Esophagus mucosa (tissue), 1 donor: ENCODE data around the gene COG3. TPM values are rescaled to one million over a fixed set of nuclear protein-coding genes. Genes with fewer than 3 reads are reported as not detected.
"Not testable (repeated sequence)": the region's sequence is repeated elsewhere in the genome, so short reads cannot be mapped to it uniquely, and the experiment has no call there.

ENCODE experiments used
- ATAC-seq: fragments of 200-7000 bp; cut with Tn5 transposase; one replicate; pipeline ENCODE4 v1.9.1; 2020
- total RNA-seq: library from RNA; stranded (reverse); gene quantifications from one replicate; pipeline ENCODE4 v1.2.4, GENCODE V29; 2023
- donor health status: DM: yes; HTN: yes; CAD: no.

Gene COG3
- total RNA-seq = 16.3 TPM

GRCh38 chr13:45464687-45465453 is at the start of gene COG3:
TSS of gene COG3 (plus strand) at chr13:45464939. CDS start at chr13:45465037, 98 bp downstream.
- ATAC-seq = peak; percentile 98

GRCh38 chr13:45415112-45415511 is 49.6 kb upstream of the COG3 start:
- ATAC-seq = no peak

GRCh38 chr13:45416516-45417128 is 48.1 kb upstream of the COG3 start:
- no peak for ATAC-seq

- ATAC-seq = peak; percentile 91
Observed at GRCh38 chr13:45417790-45418534, 46.8 kb upstream of the COG3 start, which contains the start of gene SLC25A30. TSS of gene SLC25A30 (minus strand) at chr13:45418373. CDS start at chr13:45411425, 6,948 bp downstream.

- ATAC-seq = not testable (repeated sequence)
Observed at GRCh38 chr13:45419389-45419788, 45.4 kb upstream of the COG3 start.

- no peak for ATAC-seq
Observed at GRCh38 chr13:45419945-45420344, 44.8 kb upstream of the COG3 start.

- ATAC-seq = no peak
Observed at GRCh38 chr13:45422731-45423292, 41.9 kb upstream of the COG3 start.

GRCh38 chr13:45426056-45426841 is 38.5 kb upstream of the COG3 start:
- ATAC-seq = not testable (repeated sequence)

GRCh38 chr13:45432737-45433380 is 31.9 kb upstream of the COG3 start:
- no peak for ATAC-seq

GRCh38 chr13:45433381-45433790 is 31.4 kb upstream of the COG3 start:
- no peak for ATAC-seq

GRCh38 chr13:45434556-45435371 is 30.0 kb upstream of the COG3 start:
- ATAC-seq = no peak

- no peak for ATAC-seq
Observed at GRCh38 chr13:45436332-45436731, 28.4 kb upstream of the COG3 start.

GRCh38 chr13:45436953-45437352 is 27.8 kb upstream of the COG3 start:
- no peak for ATAC-seq

- no peak for ATAC-seq
Observed at GRCh38 chr13:45437947-45438346, 26.8 kb upstream of the COG3 start.

- ATAC-seq = no peak
Observed at GRCh38 chr13:45439008-45439407, 25.7 kb upstream of the COG3 start.

GRCh38 chr13:45439781-45440462 is 24.8 kb upstream of the COG3 start:
- ATAC-seq = no peak

- ATAC-seq = peak; percentile 38
Observed at GRCh38 chr13:45441633-45442032, 23.1 kb upstream of the COG3 start.

- ATAC-seq = no peak
Observed at GRCh38 chr13:45445053-45445452, 19.7 kb upstream of the COG3 start.

- peak; percentile 69 for ATAC-seq
Observed at GRCh38 chr13:45446181-45446580, 18.6 kb upstream of the COG3 start.

- ATAC-seq = no peak
Observed at GRCh38 chr13:45447050-45447661, 17.6 kb upstream of the COG3 start.
